Measurements from ENCODE around the gene UROC1.
A peak's percentile ranks its signal among the peaks of the same experiment; 100 is the strongest.

The UROC1 gene

DNA sequence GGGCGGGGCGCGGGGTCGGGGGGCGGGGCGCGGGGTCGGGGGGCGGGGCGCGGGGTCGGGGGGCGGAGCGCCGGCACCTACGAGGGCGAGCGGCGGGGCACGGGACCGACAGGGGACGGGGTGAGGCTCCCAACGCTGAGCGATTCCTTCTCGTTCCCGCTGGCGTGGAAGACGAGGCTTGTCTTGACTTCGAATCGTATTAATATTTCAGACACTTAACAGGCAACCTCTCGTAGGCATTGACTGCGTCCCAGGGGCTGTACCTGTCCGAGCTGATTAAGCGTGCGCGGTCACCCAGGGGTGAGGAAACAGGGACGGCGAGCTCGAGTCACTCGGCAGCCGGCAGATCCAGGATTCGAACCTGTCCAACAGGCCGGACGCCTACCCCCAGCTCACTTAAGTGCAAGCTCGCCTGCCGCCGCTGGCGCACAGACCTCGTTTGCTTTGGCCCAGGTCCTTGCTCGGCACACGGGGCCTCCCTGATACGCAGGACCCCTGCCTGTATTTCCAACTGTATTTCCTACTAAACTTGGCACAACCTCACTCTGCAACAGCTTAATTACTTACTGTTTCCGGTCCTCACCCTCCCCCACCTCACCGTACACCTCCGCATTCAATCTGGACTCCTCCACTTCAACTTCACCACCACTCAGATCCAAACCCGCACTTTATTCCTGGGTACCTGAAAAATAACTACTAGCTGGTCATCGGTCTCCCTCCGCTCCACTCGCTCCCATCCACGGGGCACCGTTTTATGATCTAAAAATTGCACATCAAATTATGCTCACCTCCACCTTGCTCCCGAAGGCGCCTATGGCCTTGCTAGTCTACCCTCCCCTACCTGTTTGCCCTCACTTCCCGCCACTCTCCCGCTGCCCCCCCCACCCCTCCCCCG is 41.2 kb downstream of the UROC1 start:
- peak; percentile 64 to 72 for DNase-seq

DNA sequence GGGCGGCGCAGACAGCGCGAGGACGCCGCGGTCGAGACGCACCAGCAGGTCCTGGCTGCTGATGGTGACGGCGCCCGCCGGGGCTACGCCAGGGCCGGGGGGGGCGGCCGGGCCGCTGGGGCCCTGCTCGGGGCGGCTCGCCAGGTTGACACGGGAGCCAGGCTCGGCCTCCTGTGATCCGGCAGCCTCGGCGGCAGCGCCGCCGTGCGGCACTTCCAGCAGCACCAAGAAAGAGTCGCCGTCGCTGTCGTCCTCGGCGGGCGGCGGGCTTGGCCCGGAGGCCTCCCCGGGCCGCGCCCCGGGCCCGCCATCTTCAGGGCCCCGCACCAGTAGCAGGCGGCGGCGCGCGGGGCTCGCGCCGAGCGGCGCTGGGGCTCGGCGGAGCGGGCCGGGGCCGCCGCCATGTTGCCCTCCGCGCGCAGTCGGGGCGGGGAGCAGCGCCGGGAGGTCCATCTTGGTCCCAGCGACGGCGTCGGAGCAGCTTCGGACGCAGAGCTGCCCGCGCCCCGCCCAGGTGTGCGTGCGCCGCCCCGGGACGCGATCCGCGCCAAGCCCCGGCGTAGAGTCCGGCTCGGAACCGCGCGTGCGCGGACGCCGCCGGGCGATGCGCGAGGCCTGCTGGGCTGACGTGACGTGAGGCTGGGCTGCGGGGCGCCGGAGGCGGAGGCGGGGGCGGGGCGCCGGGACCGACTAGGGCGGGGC is 42.0 kb downstream of the UROC1 start, which contains the start of gene ZXDC:
Gene ZXDC, minus strand, starts transcription at position 479 of the 702 bp plus-strand sequence. Its CDS starts 26 bp downstream, at position 453.
- DNase-seq, result peak; percentile 93 to 95

DNA sequence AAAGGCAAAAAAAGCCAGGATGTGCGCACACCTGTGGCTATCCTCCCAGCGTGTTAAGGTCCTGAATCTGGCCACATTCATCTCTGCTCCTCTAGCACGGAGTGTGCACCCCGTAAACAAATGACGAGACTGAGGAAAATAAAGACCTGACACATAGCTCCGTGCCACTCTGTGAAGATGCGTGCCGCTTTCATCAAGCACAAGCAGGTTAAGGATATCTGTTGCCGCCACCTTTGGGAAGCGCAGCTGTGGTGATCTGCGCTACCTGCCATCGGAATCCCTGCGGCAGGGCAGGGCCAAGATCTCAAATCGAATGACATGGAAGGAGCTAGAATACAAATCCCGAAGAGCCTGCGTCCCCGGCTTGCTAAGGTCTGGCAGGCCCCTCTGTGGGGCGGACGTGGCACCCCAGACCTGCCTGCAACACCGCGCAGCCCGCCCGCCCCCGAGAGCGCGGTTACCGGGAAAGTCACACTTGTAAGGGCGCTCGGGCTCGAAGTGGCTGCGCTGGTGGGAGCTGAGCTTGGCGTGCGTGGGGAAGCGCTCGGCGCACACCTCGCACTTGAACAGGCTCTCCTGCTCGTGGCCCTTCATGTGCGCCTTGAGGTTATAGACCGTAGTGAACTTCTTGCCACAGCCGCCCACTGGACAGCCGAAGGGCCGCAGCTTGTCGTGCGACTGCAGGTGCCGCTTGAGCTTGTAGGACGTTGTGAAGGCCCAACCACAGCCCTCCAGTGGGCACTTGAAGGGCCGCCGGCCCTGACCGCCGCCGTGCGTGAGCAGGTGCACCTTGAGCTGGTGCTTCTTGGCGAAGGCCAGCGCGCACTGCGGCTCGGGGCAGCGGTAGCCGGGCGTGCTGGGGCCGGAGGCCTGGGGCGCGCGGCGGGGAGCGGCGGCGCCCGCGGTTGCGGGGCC is 42.8 kb downstream of the UROC1 start:
- peak; percentile 20 to 55 for DNase-seq

DNA sequence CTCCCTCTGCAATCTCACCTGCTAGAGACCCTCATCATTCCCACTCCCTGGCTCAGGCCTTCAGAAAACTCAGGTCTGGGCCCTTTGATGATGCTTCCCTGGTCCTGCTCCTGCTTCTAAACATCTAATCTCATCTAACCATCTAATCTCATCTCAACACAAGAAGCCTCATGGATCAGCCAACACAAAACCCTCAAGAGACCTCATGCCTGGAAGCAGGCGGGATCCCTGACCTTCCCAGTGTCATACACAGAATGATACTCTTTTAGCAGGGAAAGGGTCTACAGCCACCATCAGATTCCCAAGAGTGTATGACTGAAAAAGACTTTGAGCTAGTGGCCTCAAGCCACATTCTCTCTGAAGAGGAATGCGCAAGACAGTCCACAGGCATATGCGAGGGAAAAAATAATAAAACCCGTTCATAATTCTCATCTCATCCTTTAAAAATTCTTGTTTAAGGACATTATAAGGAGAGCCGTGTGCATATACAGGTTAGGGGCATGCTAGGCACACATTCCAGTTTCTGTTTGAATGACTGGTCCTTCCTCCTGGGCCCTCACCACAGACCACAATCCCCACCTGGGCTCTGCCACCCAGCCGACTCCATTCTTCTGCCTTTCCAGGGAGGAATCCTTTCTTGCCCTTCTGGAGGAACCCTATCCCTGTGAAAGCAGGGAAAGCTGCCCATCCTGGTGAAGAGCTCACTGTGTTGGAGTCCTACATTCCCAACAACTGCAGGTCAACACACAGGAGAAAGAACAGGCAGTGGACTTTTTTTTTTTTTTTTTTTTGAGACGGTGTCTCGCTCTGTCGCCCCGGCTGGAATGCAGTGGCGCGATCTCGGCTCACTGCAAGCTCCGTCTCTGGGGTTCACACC is 44.0 kb downstream of the UROC1 start:
- DNase-seq, result peak; percentile 8 to 31

DNA sequence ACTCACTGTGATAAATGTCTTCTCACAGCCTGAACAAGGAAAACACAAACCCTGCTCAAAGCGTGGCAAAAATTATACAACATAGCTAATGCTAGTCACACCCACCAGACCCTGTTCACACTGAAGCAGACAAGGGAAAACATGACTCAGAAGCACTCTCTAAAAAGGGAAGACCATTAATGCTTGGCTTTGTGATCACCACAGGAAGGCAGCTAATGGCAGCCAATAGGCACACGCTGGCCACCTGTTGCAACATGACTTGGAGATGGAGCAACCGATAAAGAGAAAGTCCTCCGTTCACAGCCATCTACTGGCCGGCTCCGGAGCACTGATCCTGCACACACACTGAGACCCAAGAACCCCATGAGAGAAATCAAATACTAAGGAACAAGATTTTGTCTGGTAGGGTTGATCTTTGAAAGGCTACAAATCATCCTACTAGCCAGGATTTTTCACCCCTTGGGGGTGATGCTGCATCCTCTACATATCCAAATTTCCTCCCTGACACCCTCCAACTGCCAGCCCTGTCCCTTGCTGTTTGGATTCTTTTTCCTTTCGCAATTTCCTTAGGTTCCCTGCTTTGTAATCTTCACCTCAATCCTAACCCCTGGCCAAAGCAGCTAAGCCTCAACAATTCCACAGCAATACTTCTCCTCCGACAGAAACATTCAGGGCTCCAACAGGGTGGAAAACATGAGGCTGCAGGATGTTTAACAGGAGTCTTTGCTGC is 45.1 kb downstream of the UROC1 start:
- DNase-seq, result peak; percentile 100

DNA sequence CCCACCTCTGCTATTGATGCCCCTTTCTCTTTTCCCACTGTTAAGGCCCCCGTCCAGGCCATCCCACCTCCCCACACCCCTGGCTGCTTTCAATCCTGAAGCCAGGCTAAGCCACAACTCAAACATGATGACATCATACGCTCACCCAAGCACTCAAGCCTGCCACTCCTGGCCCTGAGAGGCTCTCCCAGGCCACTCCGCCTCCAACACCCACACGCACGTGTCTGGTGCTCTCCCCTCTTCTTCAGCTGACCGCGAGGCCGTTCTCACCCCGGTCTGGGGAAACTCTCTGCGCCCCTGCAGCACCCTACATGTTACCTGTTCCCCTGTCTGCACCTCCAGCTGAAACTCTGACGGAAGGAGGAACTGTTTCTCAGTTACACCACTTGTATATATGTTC is 48.1 kb downstream of the UROC1 start:
- DNase-seq, result no peak

DNA sequence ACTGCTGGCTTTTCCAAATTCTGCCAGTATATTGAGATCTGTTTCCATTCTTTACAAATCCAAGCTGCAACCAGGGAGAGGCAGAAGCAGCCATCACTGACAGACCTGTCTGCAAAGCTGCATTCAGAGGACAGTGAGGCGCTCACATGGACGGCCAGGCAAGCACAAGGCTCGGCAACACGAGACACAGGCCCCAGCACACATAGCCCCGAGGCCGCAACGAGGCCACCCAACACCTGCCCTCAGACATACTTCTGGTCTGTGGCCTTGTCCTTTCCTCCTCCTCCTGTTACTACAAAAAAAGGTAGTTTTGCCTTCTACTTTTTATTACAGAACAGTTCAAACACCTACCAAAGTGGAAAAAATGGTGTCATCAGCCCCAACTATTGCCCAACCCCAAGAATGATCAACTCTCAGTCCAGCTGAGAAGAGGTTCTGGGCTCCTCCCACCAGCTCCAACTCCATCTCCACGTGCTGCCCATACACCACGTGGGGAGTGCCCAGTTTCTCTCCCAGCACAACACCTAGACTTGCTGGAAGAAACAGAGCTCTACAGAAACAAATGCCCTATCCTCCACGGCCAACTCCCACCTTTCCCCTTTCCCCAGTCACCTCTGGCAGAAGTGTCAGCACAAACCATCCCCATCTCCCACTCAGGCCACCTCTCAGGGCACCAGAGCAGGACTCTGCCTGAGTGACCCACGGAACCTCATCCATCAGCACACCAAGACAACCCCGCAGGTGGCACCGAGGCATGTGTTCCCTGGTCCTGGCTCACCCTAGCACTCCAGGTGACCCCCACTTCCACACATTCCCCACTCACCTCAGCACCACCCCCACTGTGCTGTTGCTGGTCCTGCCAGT is 49.3 kb downstream of the UROC1 start:
- DNase-seq, result peak; percentile 26 to 40

DNA sequence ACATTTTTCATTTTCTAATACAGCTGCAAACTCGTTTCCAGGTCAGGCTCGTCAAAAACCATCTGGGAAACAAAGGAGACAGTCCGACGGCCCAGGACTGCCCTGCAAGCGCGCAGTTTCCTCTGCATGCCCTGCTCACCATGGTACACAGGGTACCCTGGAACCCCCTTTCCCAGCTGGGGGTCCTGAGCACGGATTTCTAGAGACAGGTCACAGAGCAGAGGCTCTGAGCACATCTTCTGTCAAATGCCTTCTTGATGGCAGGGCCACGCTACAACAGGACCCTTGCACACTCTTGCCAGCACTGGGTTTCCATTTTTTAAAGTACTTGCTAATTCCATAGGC is 50.0 kb downstream of the UROC1 start:
- no peak for DNase-seq

DNA sequence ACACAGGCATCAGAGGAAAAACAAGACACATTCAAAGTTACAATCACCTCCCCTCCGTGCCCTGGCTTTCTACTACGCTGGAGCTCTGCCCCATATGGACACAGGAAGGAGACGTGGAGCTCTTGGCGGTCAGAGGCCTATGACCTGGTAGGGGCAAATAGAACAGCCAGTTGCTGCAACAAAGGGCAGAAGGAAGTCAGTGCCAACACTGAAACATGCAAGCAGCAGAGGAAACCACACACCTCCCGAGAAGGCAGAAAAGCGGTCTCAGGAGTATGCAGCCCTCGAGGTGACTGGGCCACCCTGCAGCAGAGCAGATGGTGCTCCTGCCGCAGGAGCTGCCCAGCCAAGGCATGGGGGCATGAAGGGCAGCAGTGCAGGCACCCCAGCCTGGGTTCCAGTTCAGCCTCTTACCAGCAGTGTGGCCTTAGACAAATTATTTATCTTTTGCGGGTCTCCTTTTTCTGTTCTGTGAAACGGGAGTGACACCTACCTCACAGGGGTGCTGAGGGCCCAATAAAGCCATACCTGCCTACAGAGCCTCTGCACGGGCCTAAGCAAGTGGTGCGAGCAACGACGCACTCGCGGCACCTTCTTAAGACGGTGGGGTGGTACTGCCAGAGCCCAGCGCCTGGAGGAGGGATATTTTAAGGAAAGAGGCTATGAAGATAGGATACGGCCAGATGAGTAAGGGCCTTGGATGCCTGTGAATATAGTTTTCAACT is 50.5 kb downstream of the UROC1 start:
- DNase-seq, result no peak

DNA sequence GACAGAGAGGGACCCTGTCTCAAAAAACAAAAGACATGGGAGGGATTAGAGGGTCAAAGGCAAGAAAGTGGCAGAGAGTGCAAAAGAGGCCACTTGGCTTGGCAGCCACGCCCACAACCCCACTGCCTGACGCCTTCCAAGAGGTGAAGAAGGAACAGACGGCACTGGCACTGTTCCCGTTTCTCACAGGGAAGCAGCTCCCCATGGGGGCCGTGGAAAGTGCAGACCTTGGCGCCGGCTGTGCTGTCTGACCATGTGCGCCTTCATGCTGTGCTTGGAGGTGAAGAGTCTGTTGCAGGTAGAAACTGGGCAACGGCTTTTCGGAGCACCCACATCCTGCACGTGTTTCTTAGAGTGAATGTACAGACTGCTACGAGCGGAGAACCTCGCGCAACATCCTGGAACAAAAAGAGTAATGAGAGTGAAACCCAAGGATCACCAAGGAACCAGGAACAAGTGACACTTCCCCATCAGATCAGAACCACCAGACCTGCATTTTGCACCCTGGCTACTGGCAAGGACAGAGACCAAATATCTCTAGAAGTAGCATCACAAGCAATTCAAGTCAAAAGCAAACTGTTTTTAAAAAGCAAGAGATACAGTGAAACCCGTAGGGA is 51.5 kb downstream of the UROC1 start:
- DNase-seq, result no peak

DNA sequence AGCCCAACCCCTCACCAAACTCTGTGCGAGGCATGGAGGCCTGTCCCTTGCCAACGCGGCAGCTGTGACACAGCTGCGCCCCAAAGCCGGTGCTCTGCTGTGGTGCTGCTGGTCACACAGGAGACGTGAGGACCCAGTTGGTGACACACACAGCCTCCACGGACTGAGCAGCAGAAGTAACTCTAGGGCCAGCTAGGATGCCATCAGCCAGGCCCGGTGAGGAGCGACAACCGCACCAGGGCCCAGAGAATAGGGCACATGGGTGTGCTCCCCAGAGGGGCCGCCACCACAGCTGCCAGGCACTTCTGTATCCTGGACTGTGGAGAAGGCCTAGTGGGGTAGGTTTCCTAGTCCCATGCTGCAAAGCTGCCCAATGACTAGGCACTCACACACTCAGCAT is 52.6 kb downstream of the UROC1 start:
- DNase-seq, result no peak

DNA sequence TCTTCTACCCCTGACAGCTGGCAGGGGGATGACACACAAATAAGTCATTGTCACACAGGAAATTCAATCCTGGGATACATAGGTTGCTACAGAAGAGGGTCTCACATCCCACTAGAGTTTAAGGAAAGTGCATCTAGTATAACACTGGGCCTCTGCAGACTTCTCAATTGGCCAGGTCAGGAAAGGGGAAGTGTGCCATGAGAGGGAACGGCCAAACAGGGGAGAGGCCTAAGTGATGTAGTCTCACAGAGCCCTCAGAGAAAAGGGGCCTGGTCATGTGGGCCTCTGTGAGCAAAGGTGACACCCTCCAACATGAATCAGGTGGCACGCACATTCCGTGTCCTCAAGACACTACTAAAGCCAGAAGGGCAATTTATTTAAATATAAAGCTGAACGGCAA is 53.1 kb downstream of the UROC1 start:
- peak in 1 of 2 experiments; percentile 10 for DNase-seq

DNA sequence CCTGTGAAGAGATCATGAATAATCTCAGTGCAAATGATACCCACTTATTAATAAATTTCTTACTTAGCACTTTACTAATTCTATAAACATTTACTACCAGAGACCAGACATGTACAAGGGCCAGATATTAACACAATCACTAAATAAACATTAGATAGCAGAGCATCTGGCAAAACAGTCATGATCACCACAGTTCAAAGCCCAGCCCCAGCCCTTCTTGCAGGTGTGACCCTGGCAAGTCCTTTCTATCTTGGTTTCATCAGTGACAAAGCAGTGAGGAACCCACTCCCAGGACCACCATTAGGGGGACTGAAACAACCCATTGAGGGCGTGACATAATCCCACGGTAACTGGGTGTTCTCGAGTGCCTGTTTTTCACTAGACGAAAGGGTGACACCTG is 53.5 kb downstream of the UROC1 start:
- no peak for DNase-seq

DNA sequence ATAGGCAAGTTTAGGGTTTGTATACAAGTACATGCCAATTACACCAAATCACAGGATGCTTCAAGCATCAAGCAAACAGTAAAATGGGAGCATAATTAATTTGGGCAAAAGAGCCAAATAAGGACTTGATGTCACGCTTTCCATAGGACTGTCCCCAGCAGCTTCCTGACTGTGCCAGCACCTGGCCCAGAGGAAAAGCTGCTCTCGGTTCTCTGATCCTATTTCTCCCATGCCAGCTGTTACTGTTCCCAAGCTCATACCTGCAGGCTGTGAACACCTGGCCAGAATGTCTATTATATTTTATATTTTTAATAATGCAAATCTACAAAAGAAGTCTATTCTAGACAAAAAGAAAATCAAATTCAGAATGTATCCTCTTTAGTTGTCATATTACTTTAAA is 54.1 kb downstream of the UROC1 start:
- no peak for DNase-seq

DNA sequence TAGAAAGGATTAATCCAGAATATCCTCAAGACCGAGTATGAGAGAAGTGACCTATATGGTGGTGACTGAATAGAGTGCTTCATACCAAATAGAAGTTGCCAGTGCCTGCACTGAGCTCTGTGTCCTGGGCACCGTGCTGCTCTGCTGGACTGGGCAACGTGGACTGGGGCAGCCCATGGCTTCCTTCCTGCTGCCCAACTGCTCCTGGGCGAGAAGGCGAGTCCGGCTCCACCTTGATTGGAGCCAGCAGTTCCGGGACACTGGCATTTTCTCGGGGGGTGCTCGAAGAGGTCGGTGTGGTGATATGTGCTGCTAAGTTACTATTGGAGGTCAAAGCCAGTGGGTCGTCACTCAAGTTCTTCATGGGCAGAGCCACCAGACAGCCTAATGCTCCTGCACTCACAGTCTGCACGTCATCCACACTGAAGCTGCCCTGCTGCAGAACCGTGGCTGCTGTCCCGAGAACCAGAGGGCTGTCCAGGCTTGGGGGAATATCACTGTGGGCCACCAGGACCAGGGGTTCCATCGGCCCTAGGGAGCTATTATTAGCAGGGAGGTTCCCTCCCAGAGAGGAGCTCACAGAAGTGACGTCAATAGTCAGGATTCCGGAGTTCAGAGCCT is 56.0 kb downstream of the UROC1 start:
- no peak for DNase-seq

DNA sequence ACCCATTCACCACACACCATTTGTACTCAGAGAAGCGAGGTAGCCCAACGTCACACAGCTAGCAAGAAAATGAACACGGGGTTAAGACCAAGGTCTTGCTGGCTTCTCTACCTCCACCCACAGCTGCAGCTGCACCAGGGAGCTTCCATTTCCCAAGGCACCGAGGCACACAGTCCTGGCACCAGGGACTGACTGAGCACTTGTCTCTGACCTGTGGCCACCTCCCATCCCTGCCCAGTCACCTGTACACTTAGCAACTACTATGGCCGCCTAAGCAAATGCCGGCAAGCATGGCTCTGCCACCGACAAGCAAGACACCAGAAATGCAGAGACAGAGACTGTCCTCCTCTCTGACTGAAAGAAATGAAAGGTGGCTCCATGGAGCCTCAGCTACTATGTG is 57.2 kb downstream of the UROC1 start:
- no peak for DNase-seq

DNA sequence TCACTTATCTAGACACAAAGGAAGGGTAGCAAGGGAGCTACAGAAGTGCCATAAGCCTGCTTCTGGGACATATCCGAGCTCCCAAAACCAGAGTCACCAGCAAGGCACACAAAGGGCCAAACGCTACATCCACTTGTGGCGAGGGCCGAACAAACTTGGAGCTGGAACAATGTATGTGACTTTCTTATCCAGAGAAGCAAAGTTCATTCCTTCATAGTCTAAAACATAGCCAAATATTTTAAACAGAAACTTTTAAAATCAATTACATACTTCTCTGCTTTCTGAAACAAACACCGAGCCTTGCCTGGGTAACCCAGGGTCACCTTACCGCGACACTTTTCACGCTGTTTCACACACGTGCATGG is 57.8 kb downstream of the UROC1 start:
- no peak for DNase-seq

DNA sequence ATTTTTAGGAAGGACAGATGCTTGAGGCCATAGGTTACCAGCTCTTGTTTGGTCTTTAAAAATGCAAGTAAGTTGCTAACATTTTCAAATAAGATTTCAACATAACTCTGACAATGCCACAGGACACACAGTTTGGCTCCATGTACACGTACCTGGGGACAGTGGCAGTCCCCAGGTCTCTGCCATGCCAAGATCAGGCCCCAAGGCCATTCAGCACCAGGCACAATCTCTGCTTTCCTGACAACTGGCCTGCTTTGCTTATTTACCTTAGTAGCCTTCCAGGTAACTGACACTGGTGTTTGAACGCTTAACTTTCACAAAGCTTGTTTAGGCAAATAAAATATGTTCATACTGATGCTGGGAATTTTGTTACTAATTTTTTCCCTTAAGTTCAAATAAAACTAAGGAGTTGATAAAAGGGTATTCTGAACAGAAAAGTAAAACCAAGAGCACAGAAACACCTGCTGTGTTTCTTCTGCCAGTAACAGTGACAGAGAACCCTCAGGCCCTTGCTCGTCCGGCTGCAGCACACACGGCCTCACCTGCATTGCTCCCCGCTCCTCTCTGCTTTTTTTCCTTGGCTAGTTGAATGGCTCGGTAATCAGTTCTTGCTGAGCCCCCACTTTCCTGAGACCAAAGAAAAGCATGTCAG is 58.3 kb downstream of the UROC1 start:
- no peak for DNase-seq
